GM15510 (cell line): Measurements from ENCODE around the gene ARMH1.

ENCODE experiments used
- POLR2A ChIP-seq: IDR thresholded peaks from 3 replicates; pipeline ENCODE4 v1.6.1; 2011; ENCODE audit warnings: borderline replicate concordance; ENCODE audit not compliant: insufficient read length; ENCODE audit errors: extremely low read depth

The ARMH1 gene

DNA sequence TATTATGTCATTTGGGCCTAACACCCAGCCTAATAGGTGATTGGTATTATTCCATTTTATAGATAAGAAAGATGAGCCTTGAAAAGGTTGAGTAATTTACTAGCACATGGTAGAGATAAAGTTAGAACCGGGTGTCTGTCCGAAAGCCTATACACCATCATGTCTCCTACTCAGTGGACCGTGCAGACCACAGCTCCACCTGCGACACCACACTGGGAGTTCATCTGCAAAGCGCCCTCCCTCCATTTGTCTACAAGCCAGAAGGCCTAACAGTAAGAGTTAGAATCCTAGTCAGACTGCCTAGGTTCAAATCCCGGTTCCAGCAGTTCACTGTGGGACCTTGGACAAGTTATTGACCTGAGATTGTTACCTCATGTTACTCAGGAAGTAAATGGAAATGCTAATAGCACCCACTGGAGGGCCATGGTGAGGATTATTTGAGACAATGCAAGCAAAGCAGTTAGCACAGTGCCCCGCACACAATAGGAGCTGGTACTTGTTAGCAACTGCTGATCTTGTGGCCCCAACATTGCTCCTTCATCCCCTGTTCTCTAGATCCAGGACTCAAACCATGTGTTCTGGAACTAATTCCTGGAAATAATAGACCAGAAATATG, 20.5 kb downstream of the ARMH1 start:
- no peak for TF ChIP-seq POLR2A

DNA sequence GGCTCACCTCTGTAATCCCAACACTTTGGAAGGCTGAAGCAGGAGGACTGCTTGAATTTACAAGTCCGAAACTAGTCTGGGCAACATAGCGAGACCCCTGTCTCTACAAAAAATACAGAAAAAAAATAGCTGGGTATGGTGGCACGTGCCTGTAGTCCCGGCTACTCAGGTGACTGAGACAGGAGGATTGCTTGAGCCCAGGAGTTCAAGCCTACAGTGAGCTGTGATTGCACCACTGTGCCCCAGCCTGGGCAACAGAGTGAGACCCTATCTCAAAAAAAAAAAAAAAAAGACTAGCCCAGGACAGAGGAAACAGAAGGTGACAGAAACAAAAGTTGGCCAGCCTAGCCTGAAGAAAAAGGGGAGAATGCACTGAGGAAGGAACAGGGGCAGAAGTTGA, 21.2 kb downstream of the ARMH1 start:
- no peak for TF ChIP-seq POLR2A

- no peak for TF ChIP-seq POLR2A
Observed at GRCh38 chr1:44696101-44696500, 21.6 kb downstream of the ARMH1 start.

GRCh38 chr1:44696789-44697345, 22.4 kb downstream of the ARMH1 start:
- TF ChIP-seq POLR2A = peak; percentile 39

DNA sequence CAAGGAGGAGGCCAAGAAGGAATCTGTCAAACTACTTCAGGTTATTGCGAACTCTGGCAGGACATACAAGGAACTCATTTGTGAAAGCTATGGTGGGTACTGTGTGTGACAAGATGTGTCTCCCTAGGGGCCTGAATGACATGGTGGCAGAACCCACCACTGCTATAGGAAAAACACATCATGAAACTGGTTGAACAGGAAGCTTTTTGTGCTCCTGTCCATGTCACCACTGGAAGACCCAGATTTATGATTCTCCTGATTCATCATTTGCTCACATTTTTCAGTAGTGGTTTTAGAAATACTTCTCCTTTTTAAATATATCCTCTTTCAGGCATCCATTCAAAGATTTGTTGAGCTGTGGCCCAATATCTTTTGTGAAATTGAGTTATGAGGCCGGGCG, 23.6 kb downstream of the ARMH1 start:
- no peak for TF ChIP-seq POLR2A

GRCh38 chr1:44700573-44700972, 26.1 kb downstream of the ARMH1 start:
- TF ChIP-seq POLR2A = no peak

DNA sequence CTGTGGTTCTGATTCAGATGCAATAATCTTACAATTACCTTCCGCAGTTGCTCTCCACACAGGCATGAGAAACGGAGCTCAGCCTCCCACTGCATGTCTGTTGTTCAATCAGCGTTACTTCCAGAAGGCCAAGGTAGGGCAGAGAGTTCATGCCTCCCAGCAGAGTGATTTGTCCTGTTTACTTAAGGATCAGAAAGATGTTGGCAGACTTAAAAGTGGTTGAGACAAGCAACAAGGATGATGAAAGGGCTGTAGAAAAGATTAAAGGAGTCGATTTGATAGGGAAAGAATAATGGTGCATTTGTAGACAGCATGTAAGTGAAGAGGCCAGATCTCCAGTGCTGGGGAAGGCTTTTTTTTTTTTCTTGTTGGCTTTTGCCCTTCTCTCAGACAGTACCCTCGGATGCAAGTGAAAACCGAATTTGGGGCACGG, 26.6 kb downstream of the ARMH1 start:
- no peak for TF ChIP-seq POLR2A

- TF ChIP-seq POLR2A = no peak
Observed at GRCh38 chr1:44705470-44705869, 31.0 kb downstream of the ARMH1 start.

GRCh38 chr1:44705938-44706337, 31.4 kb downstream of the ARMH1 start:
- no peak for TF ChIP-seq POLR2A

GRCh38 chr1:44707112-44707881, 32.8 kb downstream of the ARMH1 start:
- no peak for TF ChIP-seq POLR2A

- no peak for TF ChIP-seq POLR2A
Observed at GRCh38 chr1:44707959-44708831, 33.7 kb downstream of the ARMH1 start.

GRCh38 chr1:44713321-44713781, 38.8 kb downstream of the ARMH1 start:
- TF ChIP-seq POLR2A = no peak

GRCh38 chr1:44714532-44714931, 40.0 kb downstream of the ARMH1 start:
- TF ChIP-seq POLR2A = no peak

GRCh38 chr1:44714944-44715571, 40.5 kb downstream of the ARMH1 start:
- no peak for TF ChIP-seq POLR2A
